Measurements from ENCODE around the gene SLC6A6.
"Not testable (repeated sequence)": the region's sequence is repeated elsewhere in the genome, so short reads cannot be mapped to it uniquely, and the experiment has no call there.

SLC6A6 gene

GRCh38 chr3:14406766-14407165 is 4.4 kb downstream of the SLC6A6 start:
- no peaks in the 10 kb centered on the region for H3K27me3 ChIP-seq (replicated peaks)
- H3K4me3 ChIP-seq (ENCODE audit: low read depth, low read length): no peak overlapping the region
- H3K27ac ChIP-seq: no peak overlapping the region
- H3K36me3 ChIP-seq (replicated peaks): no peaks in the 10 kb centered on the region
- no peak for TF ChIP-seq CTCF (IDR thresholded peaks at IDR 0.05; ENCODE audit: low read depth, low read length, missing control alignments)
- no peak for DNase-seq
- in situ Hi-C loops (cut with HindIII; ENCODE audit: low pct_ligation_motif_present, low sequenced_read_pairs): no loop called here

GRCh38 chr3:14407203-14407602 is 4.8 kb downstream of the SLC6A6 start:
- no peak overlapping the region for H3K27ac ChIP-seq
- no peaks in the 10 kb centered on the region for H3K36me3 ChIP-seq (replicated peaks)
- H3K27me3 ChIP-seq (replicated peaks): no peaks in the 10 kb centered on the region
- no peak for DNase-seq
- in situ Hi-C loops (cut with HindIII; ENCODE audit: low pct_ligation_motif_present, low sequenced_read_pairs): no loop called here
- TF ChIP-seq CTCF (IDR thresholded peaks at IDR 0.05; ENCODE audit: low read depth, low read length, missing control alignments): no peak
- no peak overlapping the region for H3K4me3 ChIP-seq (ENCODE audit: low read depth, low read length)

GRCh38 chr3:14409779-14410063 is 7.3 kb downstream of the SLC6A6 start:
- H3K27me3 ChIP-seq (replicated peaks); H3K36me3 ChIP-seq (replicated peaks); DNase-seq; H3K4me3 ChIP-seq (ENCODE audit: low read depth, low read length); H3K27ac ChIP-seq; in situ Hi-C loops (cut with HindIII; ENCODE audit: low pct_ligation_motif_present, low sequenced_read_pairs): not testable (repeated sequence)

- Histone ChIP-seq H3K27me3 (replicated peaks) (no peaks in the 10 kb centered on the region), H3K27ac (peak overlapping the region; percentile 58), H3K36me3 (replicated peaks) (no peaks in the 10 kb centered on the region), H3K4me3 (ENCODE audit: low read depth, low read length) (no peak overlapping the region)
- no peak for TF ChIP-seq CTCF (IDR thresholded peaks at IDR 0.05; ENCODE audit: low read depth, low read length, missing control alignments)
- DNase-seq: no peak
- in situ Hi-C loops (cut with HindIII; ENCODE audit: low pct_ligation_motif_present, low sequenced_read_pairs): no loop called here
Measured at GRCh38 chr3:14410106-14410502, 7.7 kb downstream of the SLC6A6 start.

- no peak overlapping the region for H3K4me3 ChIP-seq (ENCODE audit: low read depth, low read length)
- no peaks in the 10 kb centered on the region for H3K27me3 ChIP-seq (replicated peaks)
- in situ Hi-C loops (cut with HindIII; ENCODE audit: low pct_ligation_motif_present, low sequenced_read_pairs): no loop called here
- no peak for TF ChIP-seq CTCF (IDR thresholded peaks at IDR 0.05; ENCODE audit: low read depth, low read length, missing control alignments)
- no peaks in the 10 kb centered on the region for H3K36me3 ChIP-seq (replicated peaks)
- peak overlapping the region; percentile 58 for H3K27ac ChIP-seq
- peak; percentile 83 for DNase-seq
Measured at GRCh38 chr3:14410503-14411165, 8.2 kb downstream of the SLC6A6 start.

GRCh38 chr3:14411166-14411526 is 8.7 kb downstream of the SLC6A6 start:
- no peaks in the 10 kb centered on the region for H3K27me3 ChIP-seq (replicated peaks)
- peak overlapping the region; percentile 44 for H3K27ac ChIP-seq
- DNase-seq: no peak
- H3K4me3 ChIP-seq (ENCODE audit: low read depth, low read length): no peak overlapping the region
- TF ChIP-seq CTCF (IDR thresholded peaks at IDR 0.05; ENCODE audit: low read depth, low read length, missing control alignments): no peak
- no peaks in the 10 kb centered on the region for H3K36me3 ChIP-seq (replicated peaks)
- in situ Hi-C loops (cut with HindIII; ENCODE audit: low pct_ligation_motif_present, low sequenced_read_pairs): no loop called here
